Tibial nerve (tissue), 4 donors: Measurements from ENCODE around the gene FBF1.

Source experiments
- EP300 ChIP-seq, 2 donors: sonication (generic); formaldehyde crosslinking; IDR thresholded peaks; one replicate each; pipeline ENCODE4 v1.6.1; 2017; ENCODE audit warnings: antibody characterized with exemption in 2 of 2, mild to moderate bottlenecking in 1 of 2
- POLR2A ChIP-seq, 2 donors: fragments of 450-650 bp; IDR thresholded peaks; one replicate each; pipeline ENCODE4 v1.6.1; 2017; ENCODE audit warnings: antibody characterized with exemption in 2 of 2, mild to moderate bottlenecking in 2 of 2, moderate library complexity in 2 of 2
- TF ChIP-seq, protein P1 (sequence below), 5 experiments: fragments of 200-600 bp in 3 of 5; fragments of 450-650 bp in 2 of 5; sonication (generic) in 3 of 5; IDR thresholded peaks; one replicate each; pipeline ENCODE4 v1.5.1; 2016 to 2019; ENCODE audit warnings: antibody characterized with exemption in 5 of 5, mild to moderate bottlenecking in 3 of 5, moderate library complexity in 2 of 5

DNA sequence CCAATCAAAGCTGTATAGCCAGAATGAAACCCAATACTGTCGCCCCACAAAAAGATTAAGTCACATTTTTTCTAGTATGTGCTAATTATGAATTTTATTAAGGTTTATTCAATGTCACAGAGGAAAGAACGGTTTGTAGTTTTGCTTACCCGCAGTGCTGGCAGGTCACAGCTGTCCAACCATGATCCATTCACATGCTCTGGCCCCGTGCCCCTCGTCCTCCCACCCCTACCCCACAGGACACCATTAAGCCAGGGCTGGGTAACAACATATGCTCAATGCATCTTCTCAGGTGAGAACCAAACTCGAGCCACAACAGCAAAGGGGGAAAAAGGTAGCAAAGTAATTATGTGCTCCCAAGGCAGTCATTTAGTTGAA lies 589 bp upstream of the FBF1 start:
- TF ChIP-seq EP300 (IDR thresholded peaks at IDR 0.05) (no peak), POLR2A (IDR thresholded peaks at IDR 0.05) (no peak)
- TF ChIP-seq, protein P1, sequence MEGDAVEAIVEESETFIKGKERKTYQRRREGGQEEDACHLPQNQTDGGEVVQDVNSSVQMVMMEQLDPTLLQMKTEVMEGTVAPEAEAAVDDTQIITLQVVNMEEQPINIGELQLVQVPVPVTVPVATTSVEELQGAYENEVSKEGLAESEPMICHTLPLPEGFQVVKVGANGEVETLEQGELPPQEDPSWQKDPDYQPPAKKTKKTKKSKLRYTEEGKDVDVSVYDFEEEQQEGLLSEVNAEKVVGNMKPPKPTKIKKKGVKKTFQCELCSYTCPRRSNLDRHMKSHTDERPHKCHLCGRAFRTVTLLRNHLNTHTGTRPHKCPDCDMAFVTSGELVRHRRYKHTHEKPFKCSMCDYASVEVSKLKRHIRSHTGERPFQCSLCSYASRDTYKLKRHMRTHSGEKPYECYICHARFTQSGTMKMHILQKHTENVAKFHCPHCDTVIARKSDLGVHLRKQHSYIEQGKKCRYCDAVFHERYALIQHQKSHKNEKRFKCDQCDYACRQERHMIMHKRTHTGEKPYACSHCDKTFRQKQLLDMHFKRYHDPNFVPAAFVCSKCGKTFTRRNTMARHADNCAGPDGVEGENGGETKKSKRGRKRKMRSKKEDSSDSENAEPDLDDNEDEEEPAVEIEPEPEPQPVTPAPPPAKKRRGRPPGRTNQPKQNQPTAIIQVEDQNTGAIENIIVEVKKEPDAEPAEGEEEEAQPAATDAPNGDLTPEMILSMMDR (IDR thresholded peaks at IDR 0.05), result no peak
